Activated CD4-positive, CD25-positive, alpha-beta regulatory T cell treated with anti-CD3 and anti-CD28 coated beads, Interleukin-2, amount 50 U/mL, for 16 hours (primary cell): Measurements from ENCODE around the gene MGAM2.

Source experiments
- DNase-seq: peaks from one replicate; pipeline ENCODE4 v3.0.0-alpha.2; 2020; ENCODE audit warnings: low read depth, low spot score

MGAM2 gene

DNA sequence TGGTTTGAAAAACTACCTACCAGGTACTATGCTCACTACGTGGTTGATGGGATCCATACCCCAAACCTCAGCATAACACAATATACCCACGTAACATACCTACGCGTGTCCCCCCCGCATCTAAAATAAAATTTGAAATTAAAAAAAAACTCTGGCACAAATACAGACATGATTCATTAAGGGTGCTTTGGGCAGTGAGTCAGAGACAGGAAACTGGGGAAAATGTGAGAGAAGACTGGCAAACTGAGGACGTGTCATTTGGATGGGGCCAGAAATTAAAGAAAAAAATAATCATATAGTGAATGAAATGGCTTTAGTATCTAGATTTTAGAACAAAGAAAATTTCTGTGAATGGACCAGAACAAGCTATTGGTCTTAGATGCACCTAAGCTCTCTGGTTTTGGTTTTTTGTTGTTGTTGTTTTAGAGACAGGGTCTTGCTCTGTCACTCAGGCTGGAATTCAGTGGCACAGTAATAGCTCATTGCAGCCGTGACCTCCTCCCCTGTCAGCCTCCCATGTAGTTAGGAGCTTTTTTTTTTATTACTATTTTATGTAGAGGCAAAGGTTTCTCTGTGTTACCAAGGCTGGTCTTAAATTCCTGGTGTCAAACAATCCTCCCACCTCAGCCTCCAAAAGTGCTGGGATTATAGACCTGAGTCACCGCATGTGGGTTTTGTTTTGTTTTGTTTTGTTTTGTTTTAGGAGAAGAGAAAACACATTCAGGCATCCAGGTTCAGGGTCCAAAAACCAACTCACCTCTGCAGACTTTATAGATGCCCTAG is 152.3 kb downstream of the MGAM2 start:
- DNase-seq: no peak
